Vagina (tissue), 2 donors: ENCODE data around the gene CHCHD4.

ENCODE experiments used
- POLR2A ChIP-seq, 2 donors: fragments of 450-650 bp; IDR thresholded peaks; one replicate each; pipeline ENCODE4 v1.6.1; 2017; ENCODE audit warnings: antibody characterized with exemption in 2 of 2, mild to moderate bottlenecking in 2 of 2, moderate library complexity in 2 of 2
- TF ChIP-seq, protein P1 (sequence below), 3 experiments: fragments of 450-650 bp in 2 of 3; fragments of 200-600 bp in 1 of 3; sonication (generic) in 1 of 3; IDR thresholded peaks; one replicate each; pipeline ENCODE4 v1.5.1; 2017 to 2019; ENCODE audit warnings: antibody characterized with exemption in 3 of 3, mild to moderate bottlenecking in 2 of 3, moderate library complexity in 2 of 3

DNA sequence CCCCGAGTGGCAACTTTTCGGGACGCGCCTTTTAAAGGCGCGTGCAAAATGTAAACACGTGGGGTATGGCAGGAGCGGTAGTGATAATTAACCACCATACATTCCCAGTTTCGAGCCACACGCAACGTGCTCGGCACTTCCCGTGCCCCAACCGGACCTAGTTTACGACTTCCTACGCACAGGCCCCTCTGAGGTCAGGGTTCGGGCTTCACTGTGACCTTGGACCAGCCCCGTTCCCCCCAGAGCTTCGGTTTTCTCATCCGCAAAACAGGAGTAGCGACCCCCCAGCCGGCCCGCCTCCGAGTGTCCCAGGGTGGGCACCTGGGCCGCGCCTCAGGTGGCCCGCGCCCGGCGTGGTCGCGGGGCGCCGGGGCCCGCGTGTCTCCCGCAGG, 451 bp downstream of the CHCHD4 start:
- TF ChIP-seq, protein P1, sequence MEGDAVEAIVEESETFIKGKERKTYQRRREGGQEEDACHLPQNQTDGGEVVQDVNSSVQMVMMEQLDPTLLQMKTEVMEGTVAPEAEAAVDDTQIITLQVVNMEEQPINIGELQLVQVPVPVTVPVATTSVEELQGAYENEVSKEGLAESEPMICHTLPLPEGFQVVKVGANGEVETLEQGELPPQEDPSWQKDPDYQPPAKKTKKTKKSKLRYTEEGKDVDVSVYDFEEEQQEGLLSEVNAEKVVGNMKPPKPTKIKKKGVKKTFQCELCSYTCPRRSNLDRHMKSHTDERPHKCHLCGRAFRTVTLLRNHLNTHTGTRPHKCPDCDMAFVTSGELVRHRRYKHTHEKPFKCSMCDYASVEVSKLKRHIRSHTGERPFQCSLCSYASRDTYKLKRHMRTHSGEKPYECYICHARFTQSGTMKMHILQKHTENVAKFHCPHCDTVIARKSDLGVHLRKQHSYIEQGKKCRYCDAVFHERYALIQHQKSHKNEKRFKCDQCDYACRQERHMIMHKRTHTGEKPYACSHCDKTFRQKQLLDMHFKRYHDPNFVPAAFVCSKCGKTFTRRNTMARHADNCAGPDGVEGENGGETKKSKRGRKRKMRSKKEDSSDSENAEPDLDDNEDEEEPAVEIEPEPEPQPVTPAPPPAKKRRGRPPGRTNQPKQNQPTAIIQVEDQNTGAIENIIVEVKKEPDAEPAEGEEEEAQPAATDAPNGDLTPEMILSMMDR (IDR thresholded peaks at IDR 0.05): no peak
- no peak for TF ChIP-seq POLR2A (IDR thresholded peaks at IDR 0.05)
